Measurements from ENCODE around the gene CD151.

CD151 gene

GRCh38 chr11:875769-876301, 43.1 kb downstream of the CD151 start:
- DNase-seq = no peak

GRCh38 chr11:876545-876944, 43.8 kb downstream of the CD151 start:
- no peak for DNase-seq

GRCh38 chr11:877565-877964, 44.8 kb downstream of the CD151 start:
- no peak for DNase-seq

- DNase-seq = no peak
Measured at GRCh38 chr11:880447-880846, 47.7 kb downstream of the CD151 start.

GRCh38 chr11:882596-882995, 49.8 kb downstream of the CD151 start:
- no peak for DNase-seq

- DNase-seq = no peak
Measured at GRCh38 chr11:883527-883926, 50.8 kb downstream of the CD151 start.

- no peak for DNase-seq
Measured at GRCh38 chr11:884578-885070, 51.9 kb downstream of the CD151 start.

GRCh38 chr11:886568-886967, 53.8 kb downstream of the CD151 start:
- no peak for DNase-seq

GRCh38 chr11:887589-887988, 54.8 kb downstream of the CD151 start:
- DNase-seq = no peak
